Vagina (tissue), 2 donors: ENCODE measurements around the gene NAPSA. TPM values are rescaled to one million over a fixed set of nuclear protein-coding genes. Genes with fewer than 3 reads are reported as not detected.

Source experiments
- DNase-seq, 2 donors: peaks; one replicate each; pipeline ENCODE4 v3.0.0-alpha.2; 2017; ENCODE audit errors: extremely low spot score in 2 of 2
- H3K27ac ChIP-seq: fragments of 200-600 bp; sonication (generic); one replicate; pipeline ENCODE4 v1.5.1; 2019
- H3K27me3 ChIP-seq: fragments of 200-600 bp; sonication (generic); one replicate; pipeline ENCODE4 v1.5.1; 2019
- H3K36me3 ChIP-seq, 2 donors: fragments of 200-600 bp; sonication (generic); one replicate each; pipeline ENCODE4 v1.5.1; 2017 to 2019
- H3K4me1 ChIP-seq: fragments of 200-600 bp; sonication (generic); one replicate; pipeline ENCODE4 v1.5.1; 2019
- H3K4me3 ChIP-seq, 2 donors: fragments of 200-600 bp; sonication (generic); 1 replicate in 1 of 2; 2 replicates in 1 of 2; pipeline ENCODE4 v1.5.1; 2016 to 2019
- H3K9me3 ChIP-seq: fragments of 200-600 bp; sonication (generic); one replicate; pipeline ENCODE4 v1.5.1; 2019
- POLR2A ChIP-seq, 2 donors: fragments of 450-650 bp; IDR thresholded peaks; one replicate each; pipeline ENCODE4 v1.6.1; 2017; ENCODE audit warnings: antibody characterized with exemption in 2 of 2, mild to moderate bottlenecking in 2 of 2, moderate library complexity in 2 of 2
- POLR2AphosphoS5 ChIP-seq, 2 donors: sonication (generic); formaldehyde crosslinking; IDR thresholded peaks; one replicate each; pipeline ENCODE4 v1.9.0; 2017; ENCODE audit warnings: antibody characterized with exemption in 2 of 2, mild to moderate bottlenecking in 2 of 2, low read depth in 1 of 2; ENCODE audit not compliant: insufficient read depth in 1 of 2
- intact Hi-C: fragments of 100-400 bp; cut with DNase I; formaldehyde crosslinking; loops from one replicate; pipeline ENCODE4 v1.15.1; 2023
- total RNA-seq: library from RNA; depleted of rRNA; stranded (reverse); fragments of >200 nt; gene quantifications from one replicate; pipeline ENCODE4 v1.2.3, GENCODE V29; 2016
- TF ChIP-seq, protein P1 (sequence below), 3 experiments: fragments of 450-650 bp in 2 of 3; fragments of 200-600 bp in 1 of 3; sonication (generic) in 1 of 3; IDR thresholded peaks; one replicate each; pipeline ENCODE4 v1.5.1; 2017 to 2019; ENCODE audit warnings: antibody characterized with exemption in 3 of 3, mild to moderate bottlenecking in 2 of 3, moderate library complexity in 2 of 3

NAPSA gene
- total RNA-seq, 1 donor from 2014 or later, result 0.74 TPM

DNA sequence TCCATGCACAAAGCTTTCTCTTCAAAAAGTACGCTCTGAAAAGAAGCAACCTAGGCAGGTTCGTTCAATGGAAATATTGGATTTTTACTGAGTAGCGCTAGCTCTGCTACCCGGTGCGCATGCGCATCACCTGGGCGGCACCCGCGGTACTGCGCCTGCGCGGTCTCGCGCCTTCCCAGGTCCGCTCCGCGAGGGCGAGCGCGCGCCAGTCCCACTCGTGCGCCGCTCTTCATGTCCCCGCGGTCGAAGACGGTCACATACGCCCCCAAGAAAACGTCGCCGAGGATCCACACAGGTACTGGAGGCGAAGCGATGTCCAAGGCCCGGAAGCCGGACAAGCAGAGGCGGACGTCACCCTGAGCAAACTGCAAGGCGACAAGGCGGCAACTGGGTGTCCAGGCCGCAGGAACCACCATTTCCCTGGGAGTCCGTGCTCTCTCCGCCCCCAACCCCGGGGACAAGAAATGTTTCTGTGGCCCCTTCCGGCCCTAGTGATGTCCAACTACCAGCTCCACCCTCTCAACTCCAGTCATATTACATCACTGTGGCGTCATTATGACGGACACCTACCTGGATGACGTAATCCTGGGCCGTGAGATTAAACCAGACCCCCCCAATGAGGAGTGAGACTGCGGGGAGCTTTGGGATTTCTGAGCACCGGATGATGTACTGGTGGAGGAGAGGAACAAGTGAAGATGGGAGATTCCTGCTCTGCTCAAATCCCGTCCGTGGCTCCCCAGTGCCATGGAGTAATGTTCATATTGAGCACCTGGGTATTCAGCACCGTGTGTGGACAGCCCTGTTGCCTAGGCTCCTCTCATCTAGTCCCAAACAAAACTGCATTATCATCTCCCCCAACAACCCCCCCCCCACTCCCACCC, 31.5 kb downstream of the NAPSA start:
- Histone ChIP-seq H3K27me3 (no peaks in the 10 kb centered on the region), H3K4me3 (peak overlapping the region; percentile 27 to 48), H3K27ac (peak overlapping the region; percentile 53), H3K4me1 (peaks cover 41% of the 10 kb centered on the region), H3K36me3 (no peaks in the 10 kb centered on the region), H3K9me3 (no peaks in the 10 kb centered on the region)
- no peak for DNase-seq
- intact Hi-C loops, result no loop called here
- TF ChIP-seq, protein P1, sequence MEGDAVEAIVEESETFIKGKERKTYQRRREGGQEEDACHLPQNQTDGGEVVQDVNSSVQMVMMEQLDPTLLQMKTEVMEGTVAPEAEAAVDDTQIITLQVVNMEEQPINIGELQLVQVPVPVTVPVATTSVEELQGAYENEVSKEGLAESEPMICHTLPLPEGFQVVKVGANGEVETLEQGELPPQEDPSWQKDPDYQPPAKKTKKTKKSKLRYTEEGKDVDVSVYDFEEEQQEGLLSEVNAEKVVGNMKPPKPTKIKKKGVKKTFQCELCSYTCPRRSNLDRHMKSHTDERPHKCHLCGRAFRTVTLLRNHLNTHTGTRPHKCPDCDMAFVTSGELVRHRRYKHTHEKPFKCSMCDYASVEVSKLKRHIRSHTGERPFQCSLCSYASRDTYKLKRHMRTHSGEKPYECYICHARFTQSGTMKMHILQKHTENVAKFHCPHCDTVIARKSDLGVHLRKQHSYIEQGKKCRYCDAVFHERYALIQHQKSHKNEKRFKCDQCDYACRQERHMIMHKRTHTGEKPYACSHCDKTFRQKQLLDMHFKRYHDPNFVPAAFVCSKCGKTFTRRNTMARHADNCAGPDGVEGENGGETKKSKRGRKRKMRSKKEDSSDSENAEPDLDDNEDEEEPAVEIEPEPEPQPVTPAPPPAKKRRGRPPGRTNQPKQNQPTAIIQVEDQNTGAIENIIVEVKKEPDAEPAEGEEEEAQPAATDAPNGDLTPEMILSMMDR (IDR thresholded peaks at IDR 0.05), result no peak
- peak; percentile 79 to 88 for TF ChIP-seq POLR2AphosphoS5 (IDR thresholded peaks at IDR 0.05; ENCODE audit: insufficient read depth in 1 of 2, low read depth in 1 of 2)
- peak in 1 of 2 donors; percentile 46 for TF ChIP-seq POLR2A (IDR thresholded peaks at IDR 0.05)

DNA sequence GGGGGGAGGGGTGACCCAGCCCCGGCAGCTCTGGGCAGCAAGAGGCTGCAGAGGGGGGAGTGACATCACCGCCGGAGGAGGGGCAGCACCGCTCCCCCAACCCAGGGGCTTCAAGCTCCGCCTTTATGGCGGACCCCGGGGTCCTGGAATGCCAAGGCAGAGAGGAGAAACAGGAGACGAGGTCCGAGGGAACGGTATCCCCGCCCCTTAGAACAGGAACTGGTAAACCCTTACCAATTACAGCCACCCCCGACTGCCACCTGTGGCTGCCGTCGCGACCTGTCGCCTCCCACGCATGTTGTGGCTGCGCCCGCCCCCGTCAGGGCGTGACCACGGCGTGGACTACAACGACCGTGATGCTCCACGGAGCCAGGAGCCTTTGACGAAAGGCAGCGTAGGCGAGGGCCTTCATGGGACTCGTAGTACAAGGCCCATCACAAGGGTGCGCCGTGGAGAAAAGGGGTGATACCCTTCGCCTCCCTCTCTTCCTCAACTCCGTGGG, 32.2 kb downstream of the NAPSA start:
- Histone ChIP-seq H3K27ac (no peak overlapping the region), H3K4me1 (peaks cover 41% of the 10 kb centered on the region), H3K36me3 (no peaks in the 10 kb centered on the region), H3K27me3 (no peaks in the 10 kb centered on the region), H3K4me3 (peak overlapping the region; percentile 27 to 48), H3K9me3 (no peaks in the 10 kb centered on the region)
- no peak for TF ChIP-seq POLR2A (IDR thresholded peaks at IDR 0.05)
- TF ChIP-seq, protein P1 (IDR thresholded peaks at IDR 0.05), result no peak
- no peak for TF ChIP-seq POLR2AphosphoS5 (IDR thresholded peaks at IDR 0.05; ENCODE audit: insufficient read depth in 1 of 2, low read depth in 1 of 2)
- peak in 1 of 2 donors; percentile 93 for DNase-seq
- intact Hi-C loops, result no loop called here

DNA sequence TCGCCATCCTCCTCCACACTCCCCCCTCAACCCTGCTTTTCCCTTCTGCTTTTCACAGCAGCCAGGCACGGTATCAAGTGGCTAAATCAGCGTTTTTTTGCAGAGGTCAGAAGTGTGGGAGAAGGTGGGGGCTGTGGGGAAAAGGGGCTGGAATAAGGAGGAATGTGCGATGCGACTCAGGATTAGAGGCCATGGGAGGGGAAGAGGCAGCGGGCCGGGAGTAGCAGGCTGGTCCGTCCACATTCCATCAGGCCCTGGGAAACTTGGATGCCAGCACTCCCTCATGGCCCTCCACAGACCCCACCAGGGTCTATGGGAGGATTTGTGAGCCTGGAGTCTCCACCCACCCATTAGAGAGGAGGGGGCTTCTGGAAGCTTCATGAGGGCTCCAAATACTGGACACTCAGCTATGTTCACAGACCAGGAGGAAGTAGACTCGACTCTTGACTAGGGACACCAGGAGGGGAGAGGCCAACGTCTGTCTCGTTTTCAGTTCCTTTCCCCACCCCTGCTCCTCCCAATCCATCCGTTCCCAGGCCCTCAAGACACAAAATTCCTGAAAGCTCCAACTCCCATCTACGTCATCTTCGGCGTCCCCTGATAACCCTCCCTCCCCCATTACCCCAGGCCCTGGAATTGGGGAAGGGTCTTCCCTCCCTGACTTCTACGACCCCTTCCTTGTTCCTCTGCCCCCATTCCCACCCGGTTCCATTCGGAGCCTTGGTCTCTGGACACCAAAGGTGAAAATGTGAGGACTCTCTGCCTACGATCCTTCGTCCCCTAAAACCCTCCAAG, 33.0 kb downstream of the NAPSA start:
- no peak for DNase-seq
- H3K27ac ChIP-seq, result no peak overlapping the region
- H3K27me3 ChIP-seq, result no peaks in the 10 kb centered on the region
- peaks cover 41% of the 10 kb centered on the region for H3K4me1 ChIP-seq
- H3K36me3 ChIP-seq, result no peaks in the 10 kb centered on the region
- TF ChIP-seq POLR2AphosphoS5 (IDR thresholded peaks at IDR 0.05; ENCODE audit: insufficient read depth in 1 of 2, low read depth in 1 of 2) (no peak), POLR2A (IDR thresholded peaks at IDR 0.05) (no peak)
- TF ChIP-seq, protein P1 (IDR thresholded peaks at IDR 0.05), result no peak
- intact Hi-C loops, result no loop called here
- peak overlapping the region; percentile 27 to 48 for H3K4me3 ChIP-seq
- no peaks in the 10 kb centered on the region for H3K9me3 ChIP-seq

DNA sequence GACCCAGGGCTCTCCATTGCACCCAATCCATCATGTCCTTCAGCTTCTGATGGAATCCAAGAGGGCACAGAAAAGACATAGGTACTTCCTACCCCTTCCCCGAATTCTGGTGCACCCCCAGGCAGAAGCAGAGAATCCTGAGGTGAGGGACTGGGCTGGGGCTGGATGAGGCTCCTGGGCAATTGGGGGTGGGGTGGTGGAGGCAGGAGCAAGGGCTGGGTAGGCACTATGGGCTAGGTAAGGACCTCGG, 33.5 kb downstream of the NAPSA start:
- intact Hi-C loops, result no loop called here
- H3K27me3 ChIP-seq, result no peaks in the 10 kb centered on the region
- H3K9me3 ChIP-seq, result no peaks in the 10 kb centered on the region
- H3K4me1 ChIP-seq, result peaks cover 41% of the 10 kb centered on the region
- no peak for DNase-seq
- H3K4me3 ChIP-seq, result no peak overlapping the region
- TF ChIP-seq POLR2AphosphoS5 (IDR thresholded peaks at IDR 0.05; ENCODE audit: insufficient read depth in 1 of 2, low read depth in 1 of 2) (no peak), POLR2A (IDR thresholded peaks at IDR 0.05) (no peak)
- TF ChIP-seq, protein P1 (IDR thresholded peaks at IDR 0.05), result no peak
- H3K36me3 ChIP-seq, result no peaks in the 10 kb centered on the region
- H3K27ac ChIP-seq, result no peak overlapping the region
